Ectodermal cell (in vitro differentiated cells): ENCODE results near the gene SMIM24.

Experiments used
- H3K27ac ChIP-seq: 2 replicates; pipeline ENCODE4 v1.7.0; 2013; ENCODE audit warnings: mild to moderate bottlenecking, low read depth, low read length; ENCODE audit not compliant: insufficient read depth, poor library complexity, severe bottlenecking
- H3K27me3 ChIP-seq: 2 replicates; pipeline ENCODE4 v1.7.0; 2013; ENCODE audit warnings: mild to moderate bottlenecking, low read length; ENCODE audit not compliant: insufficient read depth, control insufficient read depth, poor library complexity, severe bottlenecking
- H3K36me3 ChIP-seq: one replicate; pipeline ENCODE4 v1.7.0; 2013; ENCODE audit warnings: low read length; ENCODE audit not compliant: control insufficient read depth, insufficient read depth
- H3K4me1 ChIP-seq: one replicate; pipeline ENCODE4 v1.7.0; 2013; ENCODE audit warnings: low read length; ENCODE audit not compliant: control insufficient read depth, insufficient read depth
- H3K4me3 ChIP-seq: 2 replicates; pipeline ENCODE4 v1.7.0; 2013; ENCODE audit warnings: low read depth, low read length, control low read depth; ENCODE audit not compliant: insufficient read depth
- H3K9me3 ChIP-seq: 2 replicates; pipeline ENCODE4 v1.7.0; 2013; ENCODE audit warnings: mild to moderate bottlenecking, low read length, moderate library complexity; ENCODE audit not compliant: control insufficient read depth
- whole genome bisulfite sequencing, 2 experiments: methylation state at CpG; one replicate each; pipeline ENCODE4 v1.1.7; 2013; ENCODE audit warnings: missing lambda C conversion rate in 2 of 2; 5-methylcytosine and 5-hydroxymethylcytosine counted together

SMIM24 gene

GRCh38 chr19:3471954-3472655, 8.2 kb downstream of the SMIM24 start:
- H3K27me3 ChIP-seq, result peaks cover 46% of the 10 kb centered on the region
- 44% methylated on average over 21 to 24 of the region's 24 CpGs for WGBS, 2 experiments

GRCh38 chr19:3470500-3471128, 9.7 kb downstream of the SMIM24 start:
- no peak overlapping the region for H3K4me3 ChIP-seq
- H3K27me3 ChIP-seq, result peaks cover 50% of the 10 kb centered on the region
- no peak overlapping the region for H3K27ac ChIP-seq
- no peaks in the 10 kb centered on the region for H3K36me3 ChIP-seq
- 77% methylated on average over 11 of the region's 11 CpGs for WGBS, 2 experiments
- H3K9me3 ChIP-seq, result peaks cover 2% of the 10 kb centered on the region
- no peaks in the 10 kb centered on the region for H3K4me1 ChIP-seq

More at GRCh38 chr19:3471954-3472655, 8.2 kb downstream of the SMIM24 start:
- no peaks in the 10 kb centered on the region for H3K9me3 ChIP-seq
- no peaks in the 10 kb centered on the region for H3K4me1 ChIP-seq
- H3K27ac ChIP-seq, result no peak overlapping the region
- no peaks in the 10 kb centered on the region for H3K36me3 ChIP-seq
- no peak overlapping the region for H3K4me3 ChIP-seq

- H3K27ac ChIP-seq, result no peak overlapping the region
- H3K9me3 ChIP-seq, result peaks cover 2% of the 10 kb centered on the region
- no peaks in the 10 kb centered on the region for H3K4me1 ChIP-seq
- H3K4me3 ChIP-seq, result no peak overlapping the region
- WGBS, 2 experiments, result 65% methylated on average over 14 of the region's 14 CpGs
- peaks cover 57% of the 10 kb centered on the region for H3K27me3 ChIP-seq
- no peaks in the 10 kb centered on the region for H3K36me3 ChIP-seq
These were observed 10.5 kb downstream of the SMIM24 start for GRCh38 chr19:3469638-3470499.

- WGBS, 2 experiments, result 82 to 94% methylated on average over 3 of the region's 3 CpGs
- Histone ChIP-seq H3K27me3 (peaks cover 63% of the 10 kb centered on the region), H3K4me3 (no peak overlapping the region), H3K4me1 (peaks cover 8% of the 10 kb centered on the region), H3K36me3 (no peaks in the 10 kb centered on the region), H3K9me3 (peaks cover 2% of the 10 kb centered on the region), H3K27ac (no peak overlapping the region)
These were observed 12.1 kb downstream of the SMIM24 start for GRCh38 chr19:3468211-3468610.

GRCh38 chr19:3467437-3468198, 12.7 kb downstream of the SMIM24 start:
- H3K27ac ChIP-seq, result no peak overlapping the region
- H3K27me3 ChIP-seq, result peaks cover 69% of the 10 kb centered on the region
- H3K9me3 ChIP-seq, result peaks cover 2% of the 10 kb centered on the region
- H3K4me1 ChIP-seq, result peaks cover 11% of the 10 kb centered on the region
- H3K4me3 ChIP-seq, result no peak overlapping the region
- WGBS, 2 experiments, result 84 to 87% methylated on average over 10 of the region's 10 CpGs
- H3K36me3 ChIP-seq, result no peaks in the 10 kb centered on the region

- Histone ChIP-seq H3K27me3 (peaks cover 76% of the 10 kb centered on the region), H3K36me3 (no peaks in the 10 kb centered on the region)
- WGBS, 2 experiments, result 88 to 91% methylated on average over 9 of the region's 9 CpGs
These were observed 13.7 kb downstream of the SMIM24 start for GRCh38 chr19:3466635-3467034.

GRCh38 chr19:3465552-3465951, 14.8 kb downstream of the SMIM24 start:
- no peaks in the 10 kb centered on the region for H3K36me3 ChIP-seq

More at GRCh38 chr19:3466635-3467034, 13.7 kb downstream of the SMIM24 start:
- Histone ChIP-seq H3K4me3 (no peak overlapping the region), H3K9me3 (peaks cover 2% of the 10 kb centered on the region), H3K27ac (no peak overlapping the region), H3K4me1 (peaks cover 11% of the 10 kb centered on the region)

GRCh38 chr19:3464587-3465235, 15.6 kb downstream of the SMIM24 start:
- H3K9me3 ChIP-seq, result peaks cover 2% of the 10 kb centered on the region
- H3K36me3 ChIP-seq, result no peaks in the 10 kb centered on the region
- no peak overlapping the region for H3K4me3 ChIP-seq
- H3K27me3 ChIP-seq, result peaks cover 79% of the 10 kb centered on the region
- WGBS, 2 experiments, result 2% methylated on average over 18 to 31 of the region's 31 CpGs
- peaks cover 11% of the 10 kb centered on the region for H3K4me1 ChIP-seq
- no peak overlapping the region for H3K27ac ChIP-seq

More at GRCh38 chr19:3465552-3465951, 14.8 kb downstream of the SMIM24 start:
- peaks cover 79% of the 10 kb centered on the region for H3K27me3 ChIP-seq
- WGBS, 2 experiments, result 43 to 47% methylated on average over 7 of the region's 7 CpGs
- H3K4me1 ChIP-seq, result peaks cover 11% of the 10 kb centered on the region
- peaks cover 2% of the 10 kb centered on the region for H3K9me3 ChIP-seq
- no peak overlapping the region for H3K4me3 ChIP-seq
- H3K27ac ChIP-seq, result no peak overlapping the region
